Transverse colon (tissue), 4 donors: ENCODE measurements around the gene ANKEF1. TPM values are rescaled to one million over a fixed set of nuclear protein-coding genes. Genes with fewer than 3 reads are reported as not detected.
"Not testable (repeated sequence)": the region's sequence is repeated elsewhere in the genome, so short reads cannot be mapped to it uniquely, and the experiment has no call there.

ENCODE experiments used
- DNase-seq: peaks from one replicate; pipeline ENCODE4 v3.0.0-alpha.2; 2019
- H3K27ac ChIP-seq, 4 donors: fragments of 200-600 bp; sonication (generic); 2 replicates each; pipeline ENCODE4 v1.5.1; 2016 to 2018; ENCODE audit warnings: inconsistent platforms in 4 of 4
- H3K27me3 ChIP-seq: fragments of 200-600 bp; sonication (generic); 2 replicates; pipeline ENCODE4 v1.5.1; 2017; ENCODE audit warnings: inconsistent platforms
- H3K36me3 ChIP-seq, 4 donors: fragments of 200-600 bp; sonication (generic); 2 replicates each; pipeline ENCODE4 v1.5.1; 2017 to 2019; ENCODE audit warnings: inconsistent platforms in 4 of 4
- H3K4me1 ChIP-seq, 4 donors: fragments of 200-600 bp; sonication (generic); 2 replicates each; pipeline ENCODE4 v1.5.1; 2017 to 2020; ENCODE audit warnings: inconsistent platforms in 4 of 4
- H3K4me3 ChIP-seq, 4 donors: fragments of 200-600 bp; sonication (generic); 1 replicate in 1 of 4; 2 replicates in 3 of 4; pipeline versions ENCODE4 v1.5.1 to v1.6.1; 2017 to 2019; ENCODE audit warnings: inconsistent platforms in 4 of 4
- H3K9me3 ChIP-seq, 2 donors: fragments of 200-600 bp; sonication (generic); 2 replicates each; pipeline ENCODE4 v1.5.1; 2017 to 2019; ENCODE audit warnings: inconsistent platforms in 2 of 2
- CTCF ChIP-seq, 5 experiments: fragments of 200-600 bp in 3 of 5; fragments of 450-650 bp in 2 of 5; sonication (generic) in 3 of 5; IDR thresholded peaks; 1 replicate in 2 of 5; 2 replicates in 3 of 5; pipeline ENCODE4 v1.5.1; 2016 to 2017; ENCODE audit warnings: antibody characterized with exemption in 5 of 5, inconsistent platforms in 3 of 5, mild to moderate bottlenecking in 2 of 5, moderate library complexity in 1 of 5
- EP300 ChIP-seq: sonication (generic); formaldehyde crosslinking; IDR thresholded peaks from one replicate; pipeline ENCODE4 v1.6.1; 2017; ENCODE audit warnings: antibody characterized with exemption, low read depth
- POLR2A ChIP-seq: fragments of 450-650 bp; IDR thresholded peaks from one replicate; pipeline ENCODE4 v1.6.1; 2016; ENCODE audit warnings: antibody characterized with exemption, mild to moderate bottlenecking, moderate library complexity
- POLR2AphosphoS5 ChIP-seq, 3 donors: sonication (generic); formaldehyde crosslinking; IDR thresholded peaks; one replicate each; pipeline ENCODE4 v1.6.1; 2016; ENCODE audit warnings: antibody characterized with exemption in 3 of 3
- WGBS, 2 donors: methylation state at CpG; one replicate each; pipeline ENCODE4 v1.1.5; 2018; ENCODE audit warnings: low coverage in 1 of 2; 5-methylcytosine and 5-hydroxymethylcytosine counted together
- in situ Hi-C, 4 donors: fragments of 200-750 bp; cut with MboI; loops; one replicate each; pipeline versions ENCODE4 v1.15.0 to v1.15.1; 2017; ENCODE audit warnings: low sequenced_read_pairs in 3 of 4, low pct_ligation_motif_present in 1 of 4, low pct_unique_long_range_greater_than_20kb in 1 of 4
- intact Hi-C: fragments of 100-400 bp; cut with DNase I; formaldehyde crosslinking; loops from one replicate; pipeline ENCODE4 v1.15.1; 2023; ENCODE audit warnings: low total_unique reads
- total RNA-seq, 4 donors: library from RNA; depleted of rRNA; stranded (reverse); fragments of >200 nt; gene quantifications; one replicate each; pipeline ENCODE4 v1.1.0, GENCODE V29; 2016

ANKEF1 gene
- total RNA-seq, 4 donors from 2014 or later: 0.60 to 5.6 (median 4.7) TPM

- Histone ChIP-seq H3K36me3 (no peaks in the 10 kb centered on the region), H3K9me3 (no peaks in the 10 kb centered on the region), H3K4me1 (no peaks in the 10 kb centered on the region), H3K27me3 (no peaks in the 10 kb centered on the region), H3K4me3 (no peak overlapping the region), H3K27ac (no peak overlapping the region)
- in situ Hi-C loops: no loop called here
- TF ChIP-seq POLR2AphosphoS5 (IDR thresholded peaks at IDR 0.05) (no peak), CTCF (IDR thresholded peaks at IDR 0.05) (no peak), POLR2A (no peak), EP300 (no peak)
- WGBS, 2 donors: 75 to 82% methylated on average over 5 of the region's 5 CpGs
- intact Hi-C loops: no loop called here
- no peak for DNase-seq
Observed at GRCh38 chr20:10014431-10014830, 20.4 kb upstream of the ANKEF1 start.

DNA sequence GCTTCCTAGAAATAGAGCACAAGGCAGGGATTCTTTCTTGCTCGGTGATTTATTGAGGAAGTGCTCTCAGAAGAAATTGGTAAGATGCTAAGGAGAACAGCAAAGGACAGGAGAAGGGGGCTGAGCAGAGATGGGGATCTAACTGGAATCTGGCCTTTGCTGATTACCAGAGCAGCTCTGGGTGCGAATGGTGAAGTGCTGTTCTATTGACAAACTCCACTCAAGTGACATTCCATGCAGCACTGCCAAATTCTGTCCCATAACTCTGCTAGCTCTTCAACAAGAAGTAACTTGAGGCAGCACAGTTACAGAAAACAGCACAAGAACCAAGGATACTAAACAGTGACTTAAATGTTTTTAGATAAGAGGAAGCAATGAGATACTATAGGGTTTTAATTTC is 13.8 kb upstream of the ANKEF1 start:
- Histone ChIP-seq H3K27me3 (no peaks in the 10 kb centered on the region), H3K9me3 (no peaks in the 10 kb centered on the region), H3K36me3 (no peaks in the 10 kb centered on the region), H3K4me1 (no peaks in the 10 kb centered on the region), H3K4me3 (no peak overlapping the region), H3K27ac (no peak overlapping the region)
- intact Hi-C loops (no loop called here), in situ Hi-C loops (no loop called here)
- no peak for DNase-seq
- 32 to 59% methylated on average over 2 of the region's 2 CpGs for WGBS, 2 donors
- no peak for TF ChIP-seq POLR2A
- no peak for TF ChIP-seq POLR2AphosphoS5 (IDR thresholded peaks at IDR 0.05)

GRCh38 chr20:10022625-10023024 is 12.2 kb upstream of the ANKEF1 start:
- H3K27me3 ChIP-seq: no peaks in the 10 kb centered on the region
- no peak overlapping the region for H3K27ac ChIP-seq
- no peaks in the 10 kb centered on the region for H3K36me3 ChIP-seq
- DNase-seq: no peak
- TF ChIP-seq POLR2AphosphoS5 (IDR thresholded peaks at IDR 0.05): no peak
- no peak for TF ChIP-seq EP300
- no peak for TF ChIP-seq POLR2A
- TF ChIP-seq CTCF (IDR thresholded peaks at IDR 0.05): no peak
- H3K9me3 ChIP-seq: no peaks in the 10 kb centered on the region
- no peak overlapping the region for H3K4me3 ChIP-seq
- H3K4me1 ChIP-seq: no peaks in the 10 kb centered on the region
- 74 to 81% methylated on average over 2 of the region's 2 CpGs for WGBS, 2 donors
- in situ Hi-C loops (no loop called here), intact Hi-C loops (no loop called here)

GRCh38 chr20:10023911-10024310 is 10.9 kb upstream of the ANKEF1 start:
- no peak for DNase-seq
- Histone ChIP-seq H3K27ac (no peak overlapping the region), H3K36me3 (no peaks in the 10 kb centered on the region), H3K4me1 (no peaks in the 10 kb centered on the region), H3K4me3 (no peak overlapping the region), H3K9me3 (no peaks in the 10 kb centered on the region), H3K27me3 (no peaks in the 10 kb centered on the region)
- WGBS, 2 donors: 51 to 55% methylated on average over 2 of the region's 2 CpGs
- intact Hi-C loops (no loop called here), in situ Hi-C loops (no loop called here)
- TF ChIP-seq CTCF (IDR thresholded peaks at IDR 0.05) (no peak), POLR2AphosphoS5 (IDR thresholded peaks at IDR 0.05) (no peak), POLR2A (no peak), EP300 (no peak)

DNA sequence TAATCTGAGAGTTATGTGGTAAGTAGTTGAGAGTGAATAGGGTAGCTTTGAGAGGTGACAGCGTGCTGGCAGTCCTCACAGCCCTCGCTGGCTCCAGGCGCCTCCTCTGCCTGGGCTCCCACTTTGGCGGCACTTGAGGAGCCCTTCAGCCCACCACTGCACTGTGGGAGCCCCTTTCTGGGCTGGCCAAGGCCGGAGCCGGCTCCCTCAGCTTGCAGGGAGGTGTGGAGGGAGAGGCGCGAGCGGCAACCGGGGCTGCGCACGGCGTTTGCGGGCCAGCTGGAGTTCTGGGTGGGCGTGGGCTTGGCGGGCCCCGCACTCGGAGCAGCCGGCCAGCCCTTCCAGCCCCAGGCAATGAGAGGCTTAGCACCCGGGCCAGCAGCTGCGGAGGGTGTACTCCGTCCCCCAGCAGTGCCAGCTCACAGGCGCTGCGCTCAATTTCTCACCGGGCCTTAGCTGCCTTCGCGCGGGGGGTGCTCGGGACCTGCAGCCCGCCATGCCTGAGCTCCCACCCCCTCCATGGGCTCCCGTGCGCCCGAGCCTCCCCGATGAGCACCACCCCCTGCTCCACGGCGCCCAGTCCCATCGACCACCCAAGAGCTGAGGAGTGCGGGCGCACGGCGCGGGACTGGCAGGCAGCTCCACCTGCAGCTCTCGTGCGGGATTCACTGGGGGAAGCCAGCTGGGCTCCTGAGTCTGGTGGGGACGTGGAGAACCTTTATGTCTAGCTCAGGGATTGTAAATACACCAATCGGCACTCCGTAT is 3.2 kb upstream of the ANKEF1 start:
- in situ Hi-C loops, H3K27me3 ChIP-seq, H3K4me3 ChIP-seq, H3K27ac ChIP-seq, intact Hi-C loops, DNase-seq, H3K36me3 ChIP-seq, H3K9me3 ChIP-seq: not testable (repeated sequence)
- WGBS, 2 donors: 94% methylated on average over 24 of the region's 47 CpGs; no CpG with 5 or more reads in 1 of the 2 donors
- H3K4me1 ChIP-seq: peaks cover 0 to 12% (median 5%) of the 10 kb centered on the region in 4 donors

DNA sequence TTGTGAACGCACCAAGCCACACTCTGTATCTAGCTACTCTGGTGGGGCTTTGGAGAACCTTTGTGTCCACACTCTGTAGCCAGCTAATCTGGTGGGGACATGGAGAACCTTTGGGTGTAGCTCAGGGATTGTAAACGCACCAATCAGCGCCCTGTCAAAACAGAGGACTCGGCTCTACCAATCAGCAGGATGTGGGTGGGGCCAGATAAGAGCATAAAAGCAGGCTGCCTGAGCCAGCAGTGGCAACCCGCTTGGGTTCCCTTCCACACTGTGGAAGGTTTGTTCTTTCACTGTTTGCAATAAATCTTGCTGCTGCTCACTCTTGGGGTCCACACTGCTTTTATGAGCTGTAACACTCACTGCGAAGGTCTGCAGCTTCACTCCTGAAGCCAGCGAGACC is 2.5 kb upstream of the ANKEF1 start:
- intact Hi-C loops: not testable (repeated sequence)

More for the DNA sequence above, 2.5 kb upstream of the ANKEF1 start:
- in situ Hi-C loops, DNase-seq, H3K9me3 ChIP-seq, H3K36me3 ChIP-seq, H3K27me3 ChIP-seq, H3K4me3 ChIP-seq, H3K27ac ChIP-seq: not testable (repeated sequence)
- H3K4me1 ChIP-seq: peaks cover 0 to 12% (median 5%) of the 10 kb centered on the region in 4 donors
- WGBS, 2 donors: 96% methylated on average over 7 of the region's 7 CpGs; no CpG with 5 or more reads in 1 of the 2 donors
